WI38 (cell line): ENCODE measurements around the gene CREB1.
A peak's percentile ranks its signal among the peaks of the same experiment; 100 is the strongest.

ENCODE experiments used
- H3K4me3 ChIP-seq: 2 replicates; pipeline ENCODE4 v1.5.1; 2011; ENCODE audit warnings: low read depth, mild to moderate bottlenecking, control low read depth, low read length
- TF ChIP-seq, protein P1 (sequence below): IDR thresholded peaks from 2 replicates; pipeline ENCODE4 v1.5.1; 2012; ENCODE audit warnings: low read depth, mild to moderate bottlenecking, control low read depth, low read length

The CREB1 gene

DNA sequence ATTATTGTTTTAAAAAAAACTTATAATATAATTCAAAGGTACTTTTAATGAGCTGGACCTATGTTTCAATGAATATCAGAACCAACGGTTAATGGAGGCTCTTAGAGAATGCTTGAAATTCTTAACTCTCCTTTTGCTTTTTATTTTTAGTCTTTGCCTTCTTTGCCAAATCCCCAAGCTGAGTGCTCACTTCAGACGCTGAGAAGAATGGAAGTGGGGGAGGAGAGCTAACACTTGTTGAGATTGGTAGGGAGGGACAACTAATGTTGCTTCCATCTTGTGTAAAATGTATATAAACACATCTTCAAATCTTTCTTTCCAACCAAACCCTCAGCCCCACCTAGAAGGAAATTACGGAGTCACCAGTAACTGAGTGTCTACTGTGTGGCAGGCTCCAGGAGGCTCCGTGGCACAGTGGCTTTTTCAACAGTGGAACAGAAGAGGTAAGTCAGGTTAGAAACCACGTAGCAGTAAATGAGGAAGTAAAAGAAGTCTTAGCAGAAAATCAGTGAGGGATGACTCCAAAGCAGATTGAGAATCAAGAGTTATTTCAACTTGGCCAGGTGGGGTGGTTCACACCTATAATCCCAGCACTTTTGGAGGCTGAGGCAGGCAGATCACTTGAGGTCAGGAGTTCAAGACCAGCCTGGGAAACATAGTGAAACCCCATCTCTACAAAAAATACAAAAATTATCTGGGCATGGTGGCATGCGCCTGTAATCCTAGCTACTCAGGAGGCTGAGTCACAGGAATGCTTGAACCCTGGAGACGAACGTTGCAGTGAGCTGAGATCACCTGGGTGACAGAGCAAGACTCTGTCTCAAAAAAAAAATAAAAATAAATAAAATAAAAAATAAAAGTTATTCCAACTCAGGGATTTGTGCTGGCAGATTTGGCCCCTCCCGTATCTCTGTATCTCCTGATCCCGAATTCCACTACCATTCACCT is 45.0 kb upstream of the CREB1 start:
- H3K4me3 ChIP-seq: no peak overlapping the region
- TF ChIP-seq, protein P1, sequence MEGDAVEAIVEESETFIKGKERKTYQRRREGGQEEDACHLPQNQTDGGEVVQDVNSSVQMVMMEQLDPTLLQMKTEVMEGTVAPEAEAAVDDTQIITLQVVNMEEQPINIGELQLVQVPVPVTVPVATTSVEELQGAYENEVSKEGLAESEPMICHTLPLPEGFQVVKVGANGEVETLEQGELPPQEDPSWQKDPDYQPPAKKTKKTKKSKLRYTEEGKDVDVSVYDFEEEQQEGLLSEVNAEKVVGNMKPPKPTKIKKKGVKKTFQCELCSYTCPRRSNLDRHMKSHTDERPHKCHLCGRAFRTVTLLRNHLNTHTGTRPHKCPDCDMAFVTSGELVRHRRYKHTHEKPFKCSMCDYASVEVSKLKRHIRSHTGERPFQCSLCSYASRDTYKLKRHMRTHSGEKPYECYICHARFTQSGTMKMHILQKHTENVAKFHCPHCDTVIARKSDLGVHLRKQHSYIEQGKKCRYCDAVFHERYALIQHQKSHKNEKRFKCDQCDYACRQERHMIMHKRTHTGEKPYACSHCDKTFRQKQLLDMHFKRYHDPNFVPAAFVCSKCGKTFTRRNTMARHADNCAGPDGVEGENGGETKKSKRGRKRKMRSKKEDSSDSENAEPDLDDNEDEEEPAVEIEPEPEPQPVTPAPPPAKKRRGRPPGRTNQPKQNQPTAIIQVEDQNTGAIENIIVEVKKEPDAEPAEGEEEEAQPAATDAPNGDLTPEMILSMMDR: no peak

DNA sequence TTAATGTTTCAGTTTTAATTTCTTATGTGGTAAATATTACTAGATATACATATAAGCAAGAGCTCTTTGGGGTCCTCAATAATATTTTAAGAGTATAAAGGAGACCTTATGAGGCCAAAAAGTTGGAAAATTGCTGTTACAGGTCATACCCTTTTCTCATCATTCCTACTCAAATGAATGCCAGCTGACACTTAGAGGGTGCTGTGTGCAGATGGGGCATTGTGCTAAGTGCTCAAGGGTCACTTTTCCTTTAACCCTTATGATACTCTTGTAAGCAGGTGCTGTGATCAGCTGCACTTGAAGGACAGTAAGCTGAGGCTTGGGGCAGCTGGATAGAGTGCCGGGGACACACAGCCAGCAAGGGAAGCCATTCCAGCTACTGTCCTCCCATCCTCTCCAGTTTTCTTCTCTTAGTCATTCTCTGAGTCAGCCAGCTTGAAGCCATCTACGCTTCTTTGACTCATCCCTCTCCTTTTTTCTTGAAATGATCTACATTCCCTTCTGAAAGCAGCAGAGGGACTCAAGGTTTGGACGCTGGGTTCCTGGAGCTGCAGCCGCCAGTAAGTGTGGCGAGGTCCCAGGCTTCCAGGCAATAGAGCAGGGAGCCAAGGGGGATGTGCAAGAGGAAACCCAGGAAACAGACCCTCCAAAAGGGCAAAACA is 42.0 kb upstream of the CREB1 start:
- no peak overlapping the region for H3K4me3 ChIP-seq
- TF ChIP-seq, protein P1: peak; percentile 41

DNA sequence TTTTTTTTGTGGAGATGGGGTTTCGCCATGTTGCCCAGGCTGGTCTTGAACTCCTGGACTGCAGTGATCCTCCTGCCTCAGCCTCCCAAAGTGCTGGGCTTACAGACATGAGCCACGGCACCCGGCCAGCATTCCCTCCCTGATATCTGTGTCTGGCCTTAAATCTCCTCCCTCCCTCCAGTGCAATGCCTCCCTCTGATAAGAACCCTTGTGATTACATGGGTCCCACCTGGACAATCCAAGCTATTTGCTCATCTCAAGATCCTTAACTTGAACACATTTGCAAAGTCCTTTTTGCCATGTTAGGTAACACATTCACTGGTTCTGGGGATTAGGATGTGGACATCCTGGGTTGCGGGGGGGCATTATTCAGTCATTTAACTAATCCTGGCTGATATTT is 40.5 kb upstream of the CREB1 start:
- no peak overlapping the region for H3K4me3 ChIP-seq
- TF ChIP-seq, protein P1: no peak

DNA sequence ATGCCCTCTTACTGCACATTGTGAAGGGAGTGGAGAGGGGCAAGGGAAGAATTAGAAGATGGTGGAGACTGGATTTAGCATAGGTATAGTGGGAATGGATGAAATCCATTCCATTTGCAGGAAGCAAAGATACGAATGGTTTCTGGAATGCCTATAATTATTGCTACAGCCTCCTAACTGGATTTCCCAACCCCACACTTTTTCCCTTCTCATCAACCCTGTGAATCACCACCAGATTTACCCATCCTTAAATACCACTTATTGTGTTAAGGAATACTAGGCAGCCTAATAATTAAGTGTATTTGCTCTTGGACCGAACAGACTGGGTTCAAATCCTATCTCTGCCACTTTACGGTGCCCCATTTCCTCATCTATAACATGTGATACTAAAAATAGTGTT is 39.3 kb upstream of the CREB1 start:
- TF ChIP-seq, protein P1: no peak

DNA sequence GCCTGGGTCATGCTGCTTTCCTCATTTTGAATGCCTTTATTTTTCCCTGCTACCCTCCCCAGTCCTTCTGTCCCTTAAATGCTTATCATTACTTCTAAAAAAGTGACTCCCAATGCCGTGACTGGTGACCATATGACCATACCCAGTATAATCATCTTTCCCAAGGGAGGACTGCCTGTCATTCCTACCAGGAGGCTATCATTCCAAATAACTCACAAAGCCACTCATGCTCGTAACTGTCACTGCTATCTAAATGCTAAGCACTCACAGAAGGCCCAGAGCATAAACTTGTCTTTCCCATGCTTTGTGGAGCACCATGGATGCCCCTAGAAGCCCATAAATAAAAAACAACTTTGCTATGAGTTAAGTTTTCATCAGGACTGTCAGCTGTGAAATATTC is 38.7 kb upstream of the CREB1 start:
- no peak overlapping the region for H3K4me3 ChIP-seq
- TF ChIP-seq, protein P1: no peak

More for the DNA sequence above, 39.3 kb upstream of the CREB1 start:
- no peak overlapping the region for H3K4me3 ChIP-seq

DNA sequence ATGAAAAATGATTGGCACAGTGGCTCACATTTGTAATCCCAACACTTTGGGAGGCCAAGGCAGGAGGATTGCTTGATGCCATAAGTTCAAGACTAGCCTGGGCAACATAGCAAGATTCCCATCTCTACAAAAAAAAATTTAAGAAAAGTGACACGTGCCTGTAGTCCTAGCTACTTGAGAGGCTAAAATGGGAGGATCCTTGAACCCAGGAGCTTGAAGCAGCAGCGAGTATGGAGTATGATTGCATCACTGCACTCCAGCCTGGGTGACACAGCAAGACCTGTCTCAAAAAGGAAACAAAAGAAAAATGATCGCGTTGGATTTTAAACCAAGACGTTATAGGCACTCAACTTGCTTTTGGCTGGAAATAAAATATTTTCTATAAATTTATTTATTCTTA is 37.8 kb upstream of the CREB1 start:
- TF ChIP-seq, protein P1: no peak
- H3K4me3 ChIP-seq: no peak overlapping the region

DNA sequence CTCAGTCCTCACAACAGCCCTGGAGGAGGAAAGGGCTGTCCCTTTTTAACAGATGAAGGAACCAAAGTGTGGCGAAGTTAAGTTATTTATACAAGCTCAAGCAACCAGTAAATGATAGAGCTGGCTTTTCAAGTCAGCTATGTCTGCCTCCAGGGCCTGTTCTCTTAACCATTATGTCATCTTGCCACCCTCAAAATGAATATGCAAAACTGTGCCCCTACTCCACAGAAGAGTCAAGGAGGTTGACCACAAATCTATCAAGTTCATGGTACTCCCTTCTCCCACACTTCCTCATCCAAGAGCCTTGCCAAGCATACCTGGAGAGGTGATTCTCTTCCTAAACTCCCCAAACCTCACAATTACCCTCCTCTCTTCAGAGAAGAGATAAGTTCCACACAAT is 37.3 kb upstream of the CREB1 start:
- TF ChIP-seq, protein P1: no peak
- no peak overlapping the region for H3K4me3 ChIP-seq
